GM12872 (cell line): ENCODE data around the gene WDFY4.

Experiments
- CTCF ChIP-seq: IDR thresholded peaks from 3 replicates; pipeline ENCODE4 v1.5.1; 2011; ENCODE audit warnings: low read depth, mild to moderate bottlenecking, low read length, moderate library complexity; ENCODE audit not compliant: insufficient read depth

WDFY4 gene

GRCh38 chr10:48710647-48711275, 26.1 kb downstream of the WDFY4 start:
- TF ChIP-seq CTCF: no peak

DNA sequence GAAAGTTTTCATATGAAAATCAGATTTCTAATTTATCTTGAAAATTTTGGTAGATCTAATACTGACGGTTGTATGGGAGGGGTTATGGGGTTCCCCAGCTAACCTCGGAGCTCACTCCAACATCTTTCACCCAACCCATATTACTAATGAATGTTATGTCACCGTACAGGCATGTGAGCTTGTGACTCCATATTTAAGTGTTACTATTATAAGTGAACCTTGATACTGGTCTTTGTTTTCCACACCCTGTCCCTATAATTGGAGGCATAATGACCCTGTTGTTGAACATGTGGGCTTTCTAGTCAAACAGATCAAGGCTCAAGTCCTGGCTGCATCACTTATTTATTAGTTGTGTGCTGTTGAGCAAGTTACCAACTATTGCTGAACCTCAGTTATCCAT, 27.2 kb downstream of the WDFY4 start:
- TF ChIP-seq CTCF: no peak

GRCh38 chr10:48714088-48714487, 29.4 kb downstream of the WDFY4 start:
- TF ChIP-seq CTCF: no peak

GRCh38 chr10:48716416-48716815, 31.7 kb downstream of the WDFY4 start:
- 0 out of 3 replicates have a peak, but pooled peaks have one; percentile 27 for TF ChIP-seq CTCF

DNA sequence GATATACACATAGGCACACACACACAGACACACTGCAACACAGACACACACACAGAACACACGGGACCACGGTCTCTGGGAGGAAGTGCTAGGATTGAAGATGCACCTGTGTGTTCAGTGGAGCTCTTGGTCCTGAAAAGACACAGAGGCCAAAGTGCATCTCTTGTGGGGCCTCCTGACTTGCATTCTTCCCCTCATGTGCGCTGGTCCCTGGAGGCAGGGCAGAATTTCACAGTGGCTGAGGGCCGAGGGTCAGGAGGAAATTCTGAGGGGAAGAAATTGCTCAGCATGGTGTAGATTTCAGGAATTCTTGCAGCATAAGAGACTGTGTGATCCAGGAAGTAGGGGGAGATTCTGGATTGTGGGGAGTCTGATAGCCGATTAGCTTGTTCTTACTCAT, 35.9 kb downstream of the WDFY4 start:
- no peak for TF ChIP-seq CTCF

DNA sequence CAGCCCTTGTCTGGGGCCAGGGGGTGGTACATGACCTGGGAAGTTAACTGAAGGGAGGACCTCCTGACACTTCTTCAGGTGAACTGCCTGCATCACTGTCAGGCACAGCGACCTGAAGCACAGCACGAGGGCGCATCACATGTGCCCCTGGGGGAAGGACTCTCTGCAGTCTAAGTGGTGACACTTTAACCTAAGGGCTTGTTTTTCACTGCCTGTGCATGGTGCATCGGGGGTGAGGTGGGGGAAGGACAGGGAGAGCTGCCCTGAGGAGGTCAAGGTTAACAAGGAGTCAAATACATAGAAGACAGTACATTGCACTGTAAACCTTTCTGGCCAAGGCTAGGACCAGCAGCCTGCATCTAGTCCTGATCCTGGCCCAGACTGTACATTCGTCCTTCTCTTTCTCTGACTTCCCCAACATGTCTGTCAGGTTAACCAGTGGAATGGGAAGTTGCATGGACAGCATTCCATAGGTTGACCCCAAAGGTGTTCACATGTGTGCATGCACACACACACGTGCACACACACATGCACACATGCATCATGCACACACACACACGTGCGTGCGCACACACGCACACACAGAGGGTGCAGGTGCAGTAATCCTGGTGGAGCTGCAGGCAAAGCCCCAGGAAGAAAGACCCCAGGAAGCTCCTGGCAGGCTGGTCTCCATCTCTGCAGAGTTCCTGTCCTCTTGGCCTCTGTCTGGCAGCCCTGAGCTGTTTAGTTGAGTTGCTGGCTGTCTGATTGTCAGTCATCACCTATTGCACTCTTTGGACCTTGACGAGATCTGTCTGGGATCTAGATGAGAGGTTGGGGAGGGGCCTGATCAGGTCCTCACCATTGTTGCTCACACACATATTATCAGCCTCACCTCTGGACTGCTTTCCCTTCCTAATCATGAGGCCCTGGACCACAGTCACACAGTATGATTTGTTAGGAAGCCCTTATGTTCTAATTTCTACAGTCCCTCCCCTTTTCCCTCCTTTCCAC, 37.8 kb downstream of the WDFY4 start:
- no peak for TF ChIP-seq CTCF

DNA sequence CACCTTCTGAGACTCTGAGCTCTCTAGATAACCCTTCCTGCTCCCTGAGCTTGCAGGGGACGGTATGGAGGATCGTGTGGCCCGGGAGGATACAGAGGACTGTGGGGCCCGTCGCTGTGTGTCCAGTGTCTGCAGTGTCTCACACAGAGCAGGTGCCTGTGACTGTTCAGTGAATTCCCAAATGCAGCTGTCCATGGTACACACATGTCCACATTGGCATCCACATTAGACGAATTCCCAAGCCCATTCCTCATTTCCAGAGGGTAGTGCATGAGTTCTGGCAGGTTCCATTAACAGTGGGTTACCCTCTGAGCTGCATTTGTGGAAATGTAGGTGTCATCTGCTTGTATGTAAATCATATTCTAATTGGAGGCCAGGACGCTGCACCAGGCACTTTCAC, 39.5 kb downstream of the WDFY4 start:
- TF ChIP-seq CTCF: no peak
